HG03378 (cell line): ENCODE results near the gene ARHGAP10.
"Not testable (repeated sequence)": the region's sequence is repeated elsewhere in the genome, so short reads cannot be mapped to it uniquely, and the experiment has no call there.

Experiments
- ATAC-seq: cut with Tn5 transposase; IDR thresholded peaks from one replicate; pipeline ENCODE4 v1.9.1; 2021; ENCODE audit warnings: mild to moderate bottlenecking, moderate library complexity; ENCODE audit not compliant: unreplicated experiment

Gene ARHGAP10

GRCh38 chr4:147791865-147792264 lies 60.0 kb downstream of the ARHGAP10 start:
- ATAC-seq, result no peak

- ATAC-seq, result no peak
These were observed 61.9 kb downstream of the ARHGAP10 start for GRCh38 chr4:147793569-147794313.

- ATAC-seq, result no peak
These were observed 62.4 kb downstream of the ARHGAP10 start for GRCh38 chr4:147794314-147794680.

- ATAC-seq, result peak; percentile 88
These were observed 63.0 kb downstream of the ARHGAP10 start for GRCh38 chr4:147794787-147795413.

GRCh38 chr4:147799057-147799456 lies 67.2 kb downstream of the ARHGAP10 start:
- ATAC-seq, result not testable (repeated sequence)

- ATAC-seq, result peak; percentile 98
These were observed 68.2 kb downstream of the ARHGAP10 start for GRCh38 chr4:147799986-147800555.

- no peak for ATAC-seq
These were observed 69.9 kb downstream of the ARHGAP10 start for GRCh38 chr4:147801820-147802219.

- ATAC-seq, result no peak
These were observed 70.5 kb downstream of the ARHGAP10 start for GRCh38 chr4:147802346-147802745.

GRCh38 chr4:147805946-147806345 lies 74.1 kb downstream of the ARHGAP10 start:
- no peak for ATAC-seq

GRCh38 chr4:147808447-147808846 lies 76.6 kb downstream of the ARHGAP10 start:
- ATAC-seq, result no peak

- ATAC-seq, result no peak
These were observed 77.3 kb downstream of the ARHGAP10 start for GRCh38 chr4:147809211-147809610.

GRCh38 chr4:147811878-147812277 lies 80.0 kb downstream of the ARHGAP10 start:
- no peak for ATAC-seq

GRCh38 chr4:147813109-147813773 lies 81.4 kb downstream of the ARHGAP10 start:
- ATAC-seq, result no peak

- no peak for ATAC-seq
These were observed 82.1 kb downstream of the ARHGAP10 start for GRCh38 chr4:147813973-147814372.

- no peak for ATAC-seq
These were observed 82.5 kb downstream of the ARHGAP10 start for GRCh38 chr4:147814376-147814775.

GRCh38 chr4:147815741-147816140 lies 83.9 kb downstream of the ARHGAP10 start:
- ATAC-seq, result no peak

- ATAC-seq, result no peak
These were observed 84.7 kb downstream of the ARHGAP10 start for GRCh38 chr4:147816382-147817254.

- ATAC-seq, result no peak
These were observed 89.1 kb downstream of the ARHGAP10 start for GRCh38 chr4:147820975-147821374.

GRCh38 chr4:147821555-147821954 lies 89.7 kb downstream of the ARHGAP10 start:
- ATAC-seq, result peak; percentile 86

- ATAC-seq, result peak; percentile 17
These were observed 90.2 kb downstream of the ARHGAP10 start for GRCh38 chr4:147822128-147822527.

- no peak for ATAC-seq
These were observed 91.2 kb downstream of the ARHGAP10 start for GRCh38 chr4:147823130-147823529.
